OCI-LY7 (cell line): ENCODE results near the gene PITPNM1.

Experiments used
- EZH2phosphoT487 ChIP-seq: fragments of 200-600 bp; sonication (generic); IDR thresholded peaks from 2 replicates; pipeline ENCODE4 v1.6.1; 2018; ENCODE audit warnings: low read depth, borderline replicate concordance, mild to moderate bottlenecking, mixed run types, antibody characterized with exemption, low read length, moderate library complexity, mixed read lengths
- TF ChIP-seq, protein P1 (sequence below): fragments of 200-600 bp; sonication (generic); conservative IDR thresholded peaks from 2 replicates; pipeline ENCODE4 v1.5.1; 2014; ENCODE audit warnings: mild to moderate bottlenecking, antibody characterized with exemption, low read length, moderate library complexity, mixed read lengths

DNA sequence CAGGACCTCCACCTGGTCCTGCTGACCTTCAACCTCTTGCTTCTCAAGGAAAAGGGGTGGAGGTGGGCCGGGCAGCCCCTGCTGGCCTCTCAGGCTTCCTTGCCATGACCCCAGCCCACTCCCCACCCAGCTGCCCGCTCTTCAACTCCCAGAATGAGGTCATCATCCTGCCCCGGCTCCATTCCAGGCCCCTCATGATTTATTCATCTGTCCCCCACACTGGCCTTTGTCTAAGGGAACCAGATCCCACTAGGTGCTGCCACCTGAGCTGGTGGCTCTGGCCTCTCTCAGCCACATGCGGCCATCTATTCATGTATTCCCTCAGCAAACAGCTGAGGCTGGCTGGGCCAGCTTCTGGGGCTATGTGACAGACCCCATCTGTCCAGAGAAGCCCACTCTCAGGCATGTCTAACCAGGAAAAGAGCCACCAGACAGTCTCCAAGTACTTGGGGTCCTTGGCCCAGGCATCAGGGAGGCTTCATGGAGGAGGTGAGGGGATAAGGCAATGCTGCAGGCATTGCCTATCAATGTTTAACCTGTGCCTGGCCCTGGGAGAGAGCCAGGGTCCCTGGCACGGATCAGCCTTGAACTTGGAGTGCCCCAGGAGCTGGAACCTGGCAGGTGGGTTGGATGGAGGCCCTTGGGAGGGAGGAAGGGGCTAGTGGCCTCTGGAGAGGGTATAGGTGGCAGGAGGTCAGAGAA is 20.3 kb upstream of the PITPNM1 start:
- TF ChIP-seq, protein P1, sequence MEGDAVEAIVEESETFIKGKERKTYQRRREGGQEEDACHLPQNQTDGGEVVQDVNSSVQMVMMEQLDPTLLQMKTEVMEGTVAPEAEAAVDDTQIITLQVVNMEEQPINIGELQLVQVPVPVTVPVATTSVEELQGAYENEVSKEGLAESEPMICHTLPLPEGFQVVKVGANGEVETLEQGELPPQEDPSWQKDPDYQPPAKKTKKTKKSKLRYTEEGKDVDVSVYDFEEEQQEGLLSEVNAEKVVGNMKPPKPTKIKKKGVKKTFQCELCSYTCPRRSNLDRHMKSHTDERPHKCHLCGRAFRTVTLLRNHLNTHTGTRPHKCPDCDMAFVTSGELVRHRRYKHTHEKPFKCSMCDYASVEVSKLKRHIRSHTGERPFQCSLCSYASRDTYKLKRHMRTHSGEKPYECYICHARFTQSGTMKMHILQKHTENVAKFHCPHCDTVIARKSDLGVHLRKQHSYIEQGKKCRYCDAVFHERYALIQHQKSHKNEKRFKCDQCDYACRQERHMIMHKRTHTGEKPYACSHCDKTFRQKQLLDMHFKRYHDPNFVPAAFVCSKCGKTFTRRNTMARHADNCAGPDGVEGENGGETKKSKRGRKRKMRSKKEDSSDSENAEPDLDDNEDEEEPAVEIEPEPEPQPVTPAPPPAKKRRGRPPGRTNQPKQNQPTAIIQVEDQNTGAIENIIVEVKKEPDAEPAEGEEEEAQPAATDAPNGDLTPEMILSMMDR, result no peak
- TF ChIP-seq EZH2phosphoT487, result no peak
